Activated CD8-positive, alpha-beta memory T cell treated with anti-CD3 and anti-CD28 coated beads, Interleukin-2, amount 50 U/mL, for 1 hour (primary cell): ENCODE results near the gene FCER1G.
A peak's percentile ranks its signal among the peaks of the same experiment; 100 is the strongest.
"Not testable (repeated sequence)": the region's sequence is repeated elsewhere in the genome, so short reads cannot be mapped to it uniquely, and the experiment has no call there.

Experiments used
- DNase-seq: peaks from one replicate; pipeline ENCODE4 v3.0.0-alpha.2; 2020; ENCODE audit errors: extremely low read depth

Gene FCER1G

DNA sequence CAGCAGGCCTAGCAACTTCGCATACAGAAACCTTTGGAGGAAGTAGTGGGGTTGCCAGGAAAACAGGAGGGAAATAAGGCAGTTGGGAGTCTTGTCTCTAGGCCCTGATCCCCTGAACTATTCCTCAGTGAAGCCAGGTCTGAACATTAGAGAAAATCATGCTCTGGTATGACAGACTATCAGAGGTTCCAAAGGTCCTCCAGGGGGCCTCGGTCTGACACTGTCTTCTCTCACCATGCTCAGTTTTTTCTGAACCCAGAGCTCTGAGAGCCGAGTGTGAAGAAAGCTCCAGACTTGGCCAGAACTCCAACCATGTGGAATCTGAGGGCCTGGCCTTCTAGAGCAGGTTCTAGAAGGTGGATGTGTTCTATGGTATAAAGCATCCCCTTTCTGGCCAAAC, 14.8 kb downstream of the FCER1G start:
- DNase-seq = no peak

GRCh38 chr1:161230762-161231161, 15.7 kb downstream of the FCER1G start:
- no peak for DNase-seq

- no peak for DNase-seq
Observed at GRCh38 chr1:161233102-161233501, 18.0 kb downstream of the FCER1G start.

GRCh38 chr1:161235957-161236775, 21.1 kb downstream of the FCER1G start:
- DNase-seq = no peak

GRCh38 chr1:161238039-161238473, 23.0 kb downstream of the FCER1G start, which contains the start of gene NR1I3:
Gene NR1I3, minus strand, starts transcription at chr1:161238203. Its CDS starts 1,638 bp downstream, at chr1:161236565.
- DNase-seq = no peak

GRCh38 chr1:161241682-161242081, 26.6 kb downstream of the FCER1G start:
- no peak for DNase-seq

DNA sequence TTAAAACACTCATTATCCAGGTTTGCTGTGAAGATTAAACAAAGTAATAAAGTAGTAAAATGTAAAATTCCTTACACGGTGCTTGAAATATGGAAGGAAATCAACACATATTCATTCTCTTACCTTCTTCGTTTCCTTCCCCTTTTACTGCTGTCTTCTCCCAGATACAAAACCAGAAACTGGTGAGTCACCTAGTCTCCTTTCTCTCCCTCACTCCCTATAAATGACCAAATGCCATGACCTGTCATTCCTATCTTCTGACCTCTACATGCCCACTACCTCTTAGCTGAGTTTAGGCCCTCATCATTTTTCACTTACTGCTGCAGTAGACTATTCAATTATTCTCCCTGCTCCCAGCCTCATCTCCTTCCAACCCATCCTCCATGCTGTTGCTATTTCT, 27.2 kb downstream of the FCER1G start:
- DNase-seq = no peak

GRCh38 chr1:161244888-161245287, 29.8 kb downstream of the FCER1G start:
- no peak for DNase-seq

GRCh38 chr1:161250100-161250499, 35.0 kb downstream of the FCER1G start:
- not testable (repeated sequence) for DNase-seq

GRCh38 chr1:161250829-161251228, 35.7 kb downstream of the FCER1G start:
- no peak for DNase-seq

GRCh38 chr1:161251579-161251978, 36.5 kb downstream of the FCER1G start:
- DNase-seq = no peak

DNA sequence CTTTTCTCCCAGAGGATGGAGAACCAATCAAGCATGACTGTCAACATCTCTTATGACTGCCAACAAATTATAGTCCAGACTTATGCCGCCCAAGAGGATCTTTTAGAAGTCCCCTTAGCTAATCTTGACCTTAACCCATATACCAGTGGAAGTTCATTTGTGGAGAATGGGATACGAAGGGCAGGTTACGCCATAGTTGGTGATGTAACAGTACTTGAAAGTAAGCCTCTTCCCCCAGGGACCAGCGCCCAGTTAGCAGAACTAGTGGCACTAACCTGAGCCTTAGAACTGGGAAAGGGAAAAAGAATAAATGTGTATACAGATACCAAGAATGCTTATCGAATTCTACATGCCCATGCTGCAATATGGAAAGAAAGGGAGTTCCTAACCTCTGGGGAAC, 40.2 kb downstream of the FCER1G start:
- not testable (repeated sequence) for DNase-seq

GRCh38 chr1:161255955-161256520, 40.9 kb downstream of the FCER1G start:
- not testable (repeated sequence) for DNase-seq

- DNase-seq = not testable (repeated sequence)
Observed at GRCh38 chr1:161257109-161257508, 42.0 kb downstream of the FCER1G start.

- peak; percentile 11 for DNase-seq
Observed at GRCh38 chr1:161258439-161259344, 43.6 kb downstream of the FCER1G start, which contains the start of gene PCP4L1. Gene PCP4L1, plus strand, starts transcription at chr1:161258745. Its CDS starts 230 bp downstream, at chr1:161258975.

GRCh38 chr1:161259345-161259702, 44.2 kb downstream of the FCER1G start:
- no peak for DNase-seq

- no peak for DNase-seq
Observed at GRCh38 chr1:161259765-161260164, 44.7 kb downstream of the FCER1G start.

- no peak for DNase-seq
Observed at GRCh38 chr1:161260376-161261260, 45.5 kb downstream of the FCER1G start.

GRCh38 chr1:161261261-161262235, 46.5 kb downstream of the FCER1G start:
- no peak for DNase-seq

GRCh38 chr1:161265305-161265704, 50.2 kb downstream of the FCER1G start:
- DNase-seq = no peak
